ENCODE results near the gene JAKMIP2. TPM values are rescaled to one million over a fixed set of nuclear protein-coding genes. Genes with fewer than 3 reads are reported as not detected.

Gene JAKMIP2
- polyA plus RNA-seq, 1 of the 3 experiments (the other 2 are of a cell fraction): 2.1 TPM

DNA sequence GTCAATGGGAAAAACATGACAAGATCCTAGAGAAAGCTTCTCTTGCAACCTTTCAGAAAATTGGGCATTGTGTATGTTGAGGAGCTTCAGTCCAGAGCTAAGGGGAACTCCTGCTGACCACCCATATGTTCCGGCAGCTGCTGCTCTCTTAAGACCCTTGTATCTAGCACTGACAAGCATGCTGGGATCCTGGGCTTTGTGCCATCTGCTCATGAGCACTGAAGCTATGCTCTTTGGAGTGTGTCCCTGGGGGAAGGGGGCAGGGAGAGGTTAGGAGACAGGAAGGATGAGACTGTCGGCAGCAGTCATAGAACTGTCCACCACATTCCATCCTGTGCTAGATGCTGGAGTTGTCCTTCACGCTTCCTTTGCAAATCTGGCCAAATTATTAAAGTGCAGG lies 109.3 kb downstream of the JAKMIP2 start:
- H3K4me1 ChIP-seq (ENCODE audit: control insufficient read depth in 1 of 2, insufficient read depth in 2 of 2, low read depth in 1 of 2, low read length in 1 of 2): no peaks in the 10 kb centered on the region; a peak in 2 of 4 replicates

DNA sequence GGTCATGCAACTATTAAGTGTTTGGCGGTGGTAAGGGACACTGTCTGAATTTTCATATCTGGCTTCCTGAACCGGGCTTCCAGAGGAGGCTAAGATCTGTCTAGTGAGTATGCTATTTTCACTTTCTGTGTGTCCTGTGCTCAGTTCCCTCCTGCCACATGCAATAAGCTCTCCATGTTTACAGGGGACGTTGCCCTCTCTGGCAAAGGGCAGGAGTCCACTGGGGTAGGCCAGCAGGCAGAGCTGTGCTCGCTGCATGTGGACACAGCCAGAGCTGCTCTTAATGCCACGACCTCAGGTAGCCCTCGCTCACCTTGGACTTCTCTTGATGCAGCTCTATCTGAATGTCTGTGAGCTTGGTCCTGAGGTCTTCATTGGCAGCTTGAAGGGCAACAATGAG lies 111.2 kb downstream of the JAKMIP2 start:
- H4K20me1 ChIP-seq (ENCODE audit: insufficient read depth): no peaks in the 10 kb centered on the region
- no peak overlapping the region for H3K4me3 ChIP-seq (ENCODE audit: low read depth in 2 of 2, low read length in 1 of 2)
- H2AFZ ChIP-seq (ENCODE audit: low read depth): no peak overlapping the region
- no peaks in the 10 kb centered on the region for H3K79me2 ChIP-seq (ENCODE audit: insufficient read depth)
- no peaks in the 10 kb centered on the region for H3K27me3 ChIP-seq (ENCODE audit: insufficient read depth)
- no peak for DNase-seq
- ChIA-PET CTCF (interaction anchor here (1.0 to 1.7 kb wide), 5 partner anchors 13 to 152 kb away, joined by 3 to 6 read pairs (median 3); no protein-coding TSS in a partner anchor), POLR2A (no interaction called here)
- H3K9me3 ChIP-seq: no peaks in the 10 kb centered on the region
- 46% methylated on average over 5 of the region's 6 CpGs for WGBS (ENCODE audit: low lambda C conversion rate)
- H3K9ac ChIP-seq: no peak overlapping the region
- H3K4me2 ChIP-seq: no peak overlapping the region
- no peak overlapping the region for H3K27ac ChIP-seq (ENCODE audit: low read depth in 2 of 2, low read length in 1 of 2)
- no peaks in the 10 kb centered on the region for H3K9me2 ChIP-seq
- H3K36me3 ChIP-seq (replicated peaks in 1 of 2; ENCODE audit: control insufficient read depth in 1 of 2, insufficient read depth in 2 of 2, low read length in 1 of 2): peaks cover 0 to 5% of the 10 kb centered on the region in 2 experiments
- H3K4me1 ChIP-seq (ENCODE audit: control insufficient read depth in 1 of 2, insufficient read depth in 2 of 2, low read depth in 1 of 2, low read length in 1 of 2): no peaks in the 10 kb centered on the region; a peak in 2 of 4 replicates
- no peaks in the 10 kb centered on the region for H3F3A ChIP-seq (replicated peaks; ENCODE audit: insufficient read depth)
- TF ChIP-seq GATA2 (CRISPR knock-in tag; IDR thresholded peaks at IDR 0.05) (no peak), MAX (IDR thresholded peaks at IDR 0.05; ENCODE audit: low read depth) (no peak), ZBTB33 (IDR thresholded peaks at IDR 0.05; ENCODE audit: borderline replicate concordance, low read depth) (no peak), RCOR1 (IDR thresholded peaks at IDR 0.05; ENCODE audit: low read length) (no peak), CHD2 (IDR thresholded peaks at IDR 0.05; ENCODE audit: low read length, partially characterized antibody) (no peak), MEF2A (IDR thresholded peaks at IDR 0.05; ENCODE audit: borderline replicate concordance, low read depth) (no peak), TEAD4 (IDR thresholded peaks at IDR 0.05; ENCODE audit: borderline replicate concordance, insufficient read depth) (no peak), EZH2phosphoT487 (IDR thresholded peaks at IDR 0.05; ENCODE audit: borderline replicate concordance, low read depth) (no peak), TCF12 (IDR thresholded peaks at IDR 0.05) (no peak), RAD21 (IDR thresholded peaks at IDR 0.05; ENCODE audit: low read length) (no peak), GABPA (IDR thresholded peaks at IDR 0.05; ENCODE audit: low read depth) (no peak)
- TF ChIP-seq, protein P1, sequence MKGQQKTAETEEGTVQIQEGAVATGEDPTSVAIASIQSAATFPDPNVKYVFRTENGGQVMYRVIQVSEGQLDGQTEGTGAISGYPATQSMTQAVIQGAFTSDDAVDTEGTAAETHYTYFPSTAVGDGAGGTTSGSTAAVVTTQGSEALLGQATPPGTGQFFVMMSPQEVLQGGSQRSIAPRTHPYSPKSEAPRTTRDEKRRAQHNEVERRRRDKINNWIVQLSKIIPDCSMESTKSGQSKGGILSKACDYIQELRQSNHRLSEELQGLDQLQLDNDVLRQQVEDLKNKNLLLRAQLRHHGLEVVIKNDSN (IDR thresholded peaks at IDR 0.05; ENCODE audit: borderline replicate concordance, low read depth): no peak
- TF ChIP-seq, protein P2, sequence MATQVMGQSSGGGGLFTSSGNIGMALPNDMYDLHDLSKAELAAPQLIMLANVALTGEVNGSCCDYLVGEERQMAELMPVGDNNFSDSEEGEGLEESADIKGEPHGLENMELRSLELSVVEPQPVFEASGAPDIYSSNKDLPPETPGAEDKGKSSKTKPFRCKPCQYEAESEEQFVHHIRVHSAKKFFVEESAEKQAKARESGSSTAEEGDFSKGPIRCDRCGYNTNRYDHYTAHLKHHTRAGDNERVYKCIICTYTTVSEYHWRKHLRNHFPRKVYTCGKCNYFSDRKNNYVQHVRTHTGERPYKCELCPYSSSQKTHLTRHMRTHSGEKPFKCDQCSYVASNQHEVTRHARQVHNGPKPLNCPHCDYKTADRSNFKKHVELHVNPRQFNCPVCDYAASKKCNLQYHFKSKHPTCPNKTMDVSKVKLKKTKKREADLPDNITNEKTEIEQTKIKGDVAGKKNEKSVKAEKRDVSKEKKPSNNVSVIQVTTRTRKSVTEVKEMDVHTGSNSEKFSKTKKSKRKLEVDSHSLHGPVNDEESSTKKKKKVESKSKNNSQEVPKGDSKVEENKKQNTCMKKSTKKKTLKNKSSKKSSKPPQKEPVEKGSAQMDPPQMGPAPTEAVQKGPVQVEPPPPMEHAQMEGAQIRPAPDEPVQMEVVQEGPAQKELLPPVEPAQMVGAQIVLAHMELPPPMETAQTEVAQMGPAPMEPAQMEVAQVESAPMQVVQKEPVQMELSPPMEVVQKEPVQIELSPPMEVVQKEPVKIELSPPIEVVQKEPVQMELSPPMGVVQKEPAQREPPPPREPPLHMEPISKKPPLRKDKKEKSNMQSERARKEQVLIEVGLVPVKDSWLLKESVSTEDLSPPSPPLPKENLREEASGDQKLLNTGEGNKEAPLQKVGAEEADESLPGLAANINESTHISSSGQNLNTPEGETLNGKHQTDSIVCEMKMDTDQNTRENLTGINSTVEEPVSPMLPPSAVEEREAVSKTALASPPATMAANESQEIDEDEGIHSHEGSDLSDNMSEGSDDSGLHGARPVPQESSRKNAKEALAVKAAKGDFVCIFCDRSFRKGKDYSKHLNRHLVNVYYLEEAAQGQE (IDR thresholded peaks at IDR 0.05; ENCODE audit: low read depth, low read length): no peak

More for the DNA sequence above, 109.3 kb downstream of the JAKMIP2 start:
- no peaks in the 10 kb centered on the region for H3K9me2 ChIP-seq
- no peak overlapping the region for H2AFZ ChIP-seq (ENCODE audit: low read depth)
- no peak for DNase-seq
- H3K27ac ChIP-seq (ENCODE audit: low read depth in 2 of 2, low read length in 1 of 2): no peak overlapping the region
- H3K4me3 ChIP-seq (ENCODE audit: low read depth in 2 of 2, low read length in 1 of 2): no peak overlapping the region
- WGBS (ENCODE audit: low lambda C conversion rate): 76% methylated on average over 3 of the region's 3 CpGs
- H3F3A ChIP-seq (replicated peaks; ENCODE audit: insufficient read depth): no peaks in the 10 kb centered on the region
- no peak overlapping the region for H3K4me2 ChIP-seq
- CTCF ChIA-PET: no interaction called here
- POLR2A ChIA-PET: no interaction called here
- H4K20me1 ChIP-seq (ENCODE audit: insufficient read depth): no peaks in the 10 kb centered on the region
- no peaks in the 10 kb centered on the region for H3K9me3 ChIP-seq
- TF ChIP-seq MEF2A (IDR thresholded peaks at IDR 0.05; ENCODE audit: borderline replicate concordance, low read depth): no peak
- TF ChIP-seq ZBTB33 (IDR thresholded peaks at IDR 0.05; ENCODE audit: borderline replicate concordance, low read depth): no peak
- H3K9ac ChIP-seq: no peak overlapping the region
- H3K79me2 ChIP-seq (ENCODE audit: insufficient read depth): no peaks in the 10 kb centered on the region
- no peaks in the 10 kb centered on the region for H3K27me3 ChIP-seq (ENCODE audit: insufficient read depth)
- peaks cover 0 to 5% of the 10 kb centered on the region in 2 experiments for H3K36me3 ChIP-seq (replicated peaks in 1 of 2; ENCODE audit: control insufficient read depth in 1 of 2, insufficient read depth in 2 of 2, low read length in 1 of 2)
